ENCODE data around the gene PRR35.
A peak's percentile ranks its signal among the peaks of the same experiment; 100 is the strongest.

The PRR35 gene

GRCh38 chr16:528111-529011 lies 31.8 kb upstream of the PRR35 start:
- DNase-seq (ENCODE audit: low spot score): peak; percentile 63

- no peak for DNase-seq (ENCODE audit: low spot score)
Observed at GRCh38 chr16:529012-529575, 31.1 kb upstream of the PRR35 start.

- DNase-seq (ENCODE audit: low spot score): no peak
Observed at GRCh38 chr16:530111-530817, 29.9 kb upstream of the PRR35 start.

GRCh38 chr16:531494-532125 lies 28.6 kb upstream of the PRR35 start:
- DNase-seq (ENCODE audit: low spot score): no peak

GRCh38 chr16:533391-534123 lies 26.6 kb upstream of the PRR35 start:
- DNase-seq (ENCODE audit: low spot score): no peak

GRCh38 chr16:534135-534534 lies 26.1 kb upstream of the PRR35 start:
- no peak for DNase-seq (ENCODE audit: low spot score)

- no peak for DNase-seq (ENCODE audit: low spot score)
Observed at GRCh38 chr16:534856-535445, 25.2 kb upstream of the PRR35 start.

GRCh38 chr16:535446-536405 lies 24.5 kb upstream of the PRR35 start:
- peak; percentile 79 for DNase-seq (ENCODE audit: low spot score)

- no peak for DNase-seq (ENCODE audit: low spot score)
Observed at GRCh38 chr16:536746-537145, 23.4 kb upstream of the PRR35 start.

GRCh38 chr16:537415-538335 lies 22.5 kb upstream of the PRR35 start:
- DNase-seq (ENCODE audit: low spot score): no peak

- DNase-seq (ENCODE audit: low spot score): no peak
Observed at GRCh38 chr16:539901-540530, 20.2 kb upstream of the PRR35 start.

- no peak for DNase-seq (ENCODE audit: low spot score)
Observed at GRCh38 chr16:540645-541340, 19.4 kb upstream of the PRR35 start.

GRCh38 chr16:543301-544164 lies 16.7 kb upstream of the PRR35 start:
- DNase-seq (ENCODE audit: low spot score): no peak

- no peak for DNase-seq (ENCODE audit: low spot score)
Observed at GRCh38 chr16:544517-544916, 15.7 kb upstream of the PRR35 start.

GRCh38 chr16:546909-547770 lies 13.1 kb upstream of the PRR35 start:
- DNase-seq (ENCODE audit: low spot score): peak; percentile 83

- no peak for DNase-seq (ENCODE audit: low spot score)
Observed at GRCh38 chr16:548586-548985, 11.6 kb upstream of the PRR35 start.
